Fibroblast of lung (primary cell): ENCODE data around the gene CCDC12.

Experiments
- EZH2 ChIP-seq: IDR thresholded peaks from 2 replicates; pipeline ENCODE4 v1.5.1; 2012; ENCODE audit warnings: low read length, control low read depth, mild to moderate bottlenecking; ENCODE audit errors: missing control alignments
- TF ChIP-seq, protein P1 (sequence below), 2 donors: IDR thresholded peaks in 1 of 2; conservative IDR thresholded peaks in 1 of 2; 1 replicate in 1 of 2; 2 replicates in 1 of 2; pipeline ENCODE4 v1.5.1; 2011 to 2012; ENCODE audit warnings: low read length in 2 of 2, control low read depth in 1 of 2, inconsistent platforms in 1 of 2, low read depth in 1 of 2, mild to moderate bottlenecking in 1 of 2

DNA sequence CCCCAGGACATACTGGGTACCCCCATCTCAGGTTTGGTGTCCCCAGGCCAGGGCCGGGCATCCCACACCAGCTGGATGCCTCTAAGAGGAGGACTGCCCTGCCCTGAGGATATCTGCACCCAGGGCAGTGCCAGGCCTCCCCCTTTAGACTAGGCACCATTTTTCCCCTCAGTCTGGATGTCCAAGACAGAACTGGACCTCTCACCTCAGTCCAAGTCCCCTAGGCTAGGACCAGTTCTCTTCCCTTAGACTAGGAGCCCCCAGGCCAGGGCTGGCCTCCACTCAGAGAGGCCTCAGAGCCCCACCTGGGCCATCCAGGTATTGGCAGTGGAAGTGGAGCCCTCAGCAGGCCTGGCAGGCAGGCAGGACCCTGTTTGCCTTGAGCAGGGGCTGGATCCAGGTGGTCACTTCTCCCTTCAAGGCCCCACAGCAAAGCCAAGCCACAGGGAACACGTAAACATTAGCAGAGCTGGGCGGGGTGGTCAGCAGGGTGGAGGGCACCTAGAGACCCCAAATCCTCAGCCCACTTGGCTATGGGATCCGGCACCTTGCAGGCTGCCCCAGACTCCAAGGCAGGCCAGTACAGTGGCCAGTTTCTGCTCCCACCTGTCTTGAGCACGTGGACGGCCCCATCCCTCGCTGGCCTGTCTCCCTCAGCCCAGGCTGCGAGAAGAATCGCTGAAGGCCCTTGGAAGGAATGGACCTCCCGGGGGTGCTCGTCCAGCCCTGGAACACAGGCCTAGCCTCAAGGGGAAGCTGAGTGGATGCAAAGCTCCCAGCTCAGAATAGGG, 70.7 kb downstream of the CCDC12 start:
- TF ChIP-seq, protein P1, sequence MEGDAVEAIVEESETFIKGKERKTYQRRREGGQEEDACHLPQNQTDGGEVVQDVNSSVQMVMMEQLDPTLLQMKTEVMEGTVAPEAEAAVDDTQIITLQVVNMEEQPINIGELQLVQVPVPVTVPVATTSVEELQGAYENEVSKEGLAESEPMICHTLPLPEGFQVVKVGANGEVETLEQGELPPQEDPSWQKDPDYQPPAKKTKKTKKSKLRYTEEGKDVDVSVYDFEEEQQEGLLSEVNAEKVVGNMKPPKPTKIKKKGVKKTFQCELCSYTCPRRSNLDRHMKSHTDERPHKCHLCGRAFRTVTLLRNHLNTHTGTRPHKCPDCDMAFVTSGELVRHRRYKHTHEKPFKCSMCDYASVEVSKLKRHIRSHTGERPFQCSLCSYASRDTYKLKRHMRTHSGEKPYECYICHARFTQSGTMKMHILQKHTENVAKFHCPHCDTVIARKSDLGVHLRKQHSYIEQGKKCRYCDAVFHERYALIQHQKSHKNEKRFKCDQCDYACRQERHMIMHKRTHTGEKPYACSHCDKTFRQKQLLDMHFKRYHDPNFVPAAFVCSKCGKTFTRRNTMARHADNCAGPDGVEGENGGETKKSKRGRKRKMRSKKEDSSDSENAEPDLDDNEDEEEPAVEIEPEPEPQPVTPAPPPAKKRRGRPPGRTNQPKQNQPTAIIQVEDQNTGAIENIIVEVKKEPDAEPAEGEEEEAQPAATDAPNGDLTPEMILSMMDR (conservative IDR thresholded peaks at IDR 0.05 in 1 of 2, IDR thresholded peaks at IDR 0.05 in 1 of 2; ENCODE audit: low read depth in 1 of 2, low read length in 2 of 2) = no peak
- no peak for TF ChIP-seq EZH2
